CD14-positive monocyte (primary cell): Measurements from ENCODE around the gene BEGAIN. TPM values are rescaled to one million over a fixed set of nuclear protein-coding genes. Genes with fewer than 3 reads are reported as not detected.

ENCODE experiments used
- DNase-seq, 3 donors: peaks; one replicate each; pipeline ENCODE4 v3.0.0-alpha.2; 2011 to 2022
- H2AFZ ChIP-seq: 2 replicates; pipeline ENCODE4 v1.6.0; 2012; ENCODE audit warnings: mild to moderate bottlenecking, low read depth, low read length, inconsistent platforms; ENCODE audit not compliant: insufficient read depth, poor library complexity, severe bottlenecking
- H3K27ac ChIP-seq, 2 donors: 1 replicate in 1 of 2; 2 replicates in 1 of 2; pipeline ENCODE4 v1.5.1; 2012 to 2013; ENCODE audit warnings: low read length in 2 of 2, control low read depth in 1 of 2, inconsistent platforms in 1 of 2, low read depth in 1 of 2, mild to moderate bottlenecking in 1 of 2
- H3K27me3 ChIP-seq, 2 donors: one replicate each; pipeline versions ENCODE4 v1.6.0 to v1.6.1; 2011 to 2013; ENCODE audit warnings: low read length in 2 of 2; ENCODE audit not compliant: control insufficient read depth in 2 of 2, insufficient read depth in 2 of 2
- H3K36me3 ChIP-seq, 2 donors: replicated peaks in 1 of 2; 1 replicate in 1 of 2; 2 replicates in 1 of 2; pipeline versions ENCODE4 v1.5.1 to v1.6.1; 2012 to 2013; ENCODE audit warnings: low read length in 2 of 2, control low read depth in 1 of 2, inconsistent platforms in 1 of 2, mild to moderate bottlenecking in 1 of 2; ENCODE audit not compliant: insufficient read depth in 2 of 2, control insufficient read depth in 1 of 2
- H3K4me1 ChIP-seq, 2 donors: 1 replicate in 1 of 2; 2 replicates in 1 of 2; pipeline versions ENCODE4 v1.5.1 to v1.6.1; 2012 to 2013; ENCODE audit warnings: low read length in 2 of 2, control low read depth in 1 of 2, inconsistent platforms in 1 of 2, mild to moderate bottlenecking in 1 of 2, moderate library complexity in 1 of 2; ENCODE audit not compliant: insufficient read depth in 2 of 2, control insufficient read depth in 1 of 2
- H3K4me2 ChIP-seq: replicated peaks from 2 replicates; pipeline ENCODE3; 2012; ENCODE audit warnings: low read length, moderate library complexity, mild to moderate bottlenecking; ENCODE audit not compliant: poor library complexity, severe bottlenecking; ENCODE audit errors: extremely low read depth
- H3K4me3 ChIP-seq, 3 experiments: fragments of 200-600 bp in 1 of 3; sonication (generic) in 1 of 3; replicated peaks in 1 of 3; 1 replicate in 2 of 3; 2 replicates in 1 of 3; pipeline ENCODE4 v1.5.1; 2011 to 2013; ENCODE audit warnings: low read length in 3 of 3, mild to moderate bottlenecking in 3 of 3, control low read depth in 2 of 3, low read depth in 2 of 3, inconsistent platforms in 1 of 3, moderate library complexity in 1 of 3
- H3K79me2 ChIP-seq: 2 replicates; pipeline ENCODE4 v1.6.0; 2012; ENCODE audit warnings: mild to moderate bottlenecking, control low read depth, inconsistent platforms, low read length, moderate library complexity; ENCODE audit not compliant: insufficient read depth
- H3K9ac ChIP-seq: 2 replicates; pipeline ENCODE4 v1.6.0; 2017; ENCODE audit warnings: low read length, mild to moderate bottlenecking; ENCODE audit not compliant: insufficient read depth, poor library complexity, severe bottlenecking
- H3K9me3 ChIP-seq, 2 donors: replicated peaks in 1 of 2; 1 replicate in 1 of 2; 2 replicates in 1 of 2; pipeline versions ENCODE4 v1.5.1 to v1.6.1; 2012 to 2013; ENCODE audit warnings: low read length in 2 of 2, control low read depth in 1 of 2; ENCODE audit not compliant: control insufficient read depth in 1 of 2, insufficient read depth in 1 of 2
- H4K20me1 ChIP-seq: 2 replicates; pipeline ENCODE4 v1.6.0; 2012; ENCODE audit warnings: mild to moderate bottlenecking, low read length, control low read depth, moderate library complexity; ENCODE audit not compliant: insufficient read depth
- H3K27ac Mint-ChIP-seq, 7 donors: one replicate each; pipeline ENCODE4 v1.8.0; 2020; ENCODE audit warnings: mild to moderate bottlenecking in 7 of 7, mixed read lengths in 7 of 7, moderate library complexity in 6 of 7, inconsistent platforms in 2 of 7
- H3K27me3 Mint-ChIP-seq, 3 donors: one replicate each; pipeline ENCODE4 v1.8.0; 2021 to 2022; ENCODE audit warnings: low read depth in 3 of 3, mild to moderate bottlenecking in 3 of 3, mixed read lengths in 3 of 3, moderate library complexity in 3 of 3, inconsistent platforms in 1 of 3
- H3K36me3 Mint-ChIP-seq, 2 donors: one replicate each; pipeline ENCODE4 v1.8.0; 2020; ENCODE audit warnings: mixed read lengths in 2 of 2, inconsistent platforms in 1 of 2, mild to moderate bottlenecking in 1 of 2
- H3K4me1 Mint-ChIP-seq: one replicate; pipeline ENCODE4 v1.8.0; 2020; ENCODE audit warnings: mild to moderate bottlenecking, mixed read lengths
- H3K4me3 Mint-ChIP-seq, 2 donors: one replicate each; pipeline ENCODE4 v1.8.0; 2020; ENCODE audit warnings: mild to moderate bottlenecking in 2 of 2, mixed read lengths in 2 of 2, moderate library complexity in 1 of 2
- H3K9me3 Mint-ChIP-seq, 7 donors: one replicate each; pipeline ENCODE4 v1.8.0; 2020 to 2022; ENCODE audit warnings: mixed read lengths in 7 of 7, mild to moderate bottlenecking in 6 of 7, moderate library complexity in 6 of 7, inconsistent platforms in 2 of 7
- CTCF ChIP-seq: fragments of 200-600 bp; IDR thresholded peaks from one replicate; pipeline ENCODE4 v1.8.0; 2022; ENCODE audit warnings: antibody characterized with exemption, mild to moderate bottlenecking
- WGBS: methylation state at CpG from one replicate; pipeline ENCODE4 v1.1.5; 2013; ENCODE audit warnings: missing lambda C conversion rate; ENCODE audit not compliant: insufficient coverage; 5-methylcytosine and 5-hydroxymethylcytosine counted together
- intact Hi-C, 2 donors: fragments of 100-400 bp; cut with micrococcal nuclease; formaldehyde crosslinking; loops; one replicate each; pipeline versions ENCODE4 v1.15.0 to v1.15.1; 2023
- polyA plus RNA-seq, 3 donors: library from polyadenylated mRNA; depleted of rRNA in 1 of 3; unstranded in 2 of 3; stranded (reverse) in 1 of 3; fragments of 300-500 nt in 2 of 3; fragments of >200 nt in 1 of 3; fragmentation: Illumina TruSeq in 2 of 3; gene quantifications; 1 replicate in 2 of 3; 2 replicates in 1 of 3; pipeline ENCODE4 v1.2.3, GENCODE V29; 2012 to 2021

The BEGAIN gene
- polyA plus RNA-seq, 3 donors = 0.25 to 0.45 TPM; not detected in 1

GRCh38 chr14:100577986-100578431, 9.2 kb downstream of the BEGAIN start:
- 94% methylated on average over 2 of the region's 8 CpGs for WGBS
- Mint-ChIP-seq H3K4me3 (no peak overlapping the region), H3K27ac (peak overlapping the region in 1 of 7 donors; percentile 3), H3K36me3 (no peaks in the 10 kb centered on the region), H3K4me1 (peaks cover 8% of the 10 kb centered on the region), H3K9me3 (peaks cover 0 to 10% (median 5%) of the 10 kb centered on the region in 7 donors), H3K27me3 (peaks cover 5 to 16% (median 14%) of the 10 kb centered on the region in 3 donors)
- Histone ChIP-seq H3K4me1 (no peaks in the 10 kb centered on the region), H3K4me2 (no peak overlapping the region), H2AFZ (no peak overlapping the region), H3K9ac (no peak overlapping the region), H3K36me3 (no peaks in the 10 kb centered on the region), H3K4me3 (no peak overlapping the region), H3K79me2 (no peaks in the 10 kb centered on the region), H3K9me3 (peaks cover 0 to 4% of the 10 kb centered on the region in 2 donors), H3K27me3 (peaks cover 0 to 9% of the 10 kb centered on the region in 2 donors), H3K27ac (no peak overlapping the region), H4K20me1 (no peaks in the 10 kb centered on the region)
- intact Hi-C loops = no loop called here
- DNase-seq = no peak
- TF ChIP-seq CTCF = no peak

GRCh38 chr14:100577321-100577985, 9.8 kb downstream of the BEGAIN start:
- Histone ChIP-seq H2AFZ (no peak overlapping the region), H4K20me1 (no peaks in the 10 kb centered on the region), H3K27me3 (peaks cover 0 to 13% of the 10 kb centered on the region in 2 donors), H3K9ac (no peak overlapping the region), H3K79me2 (no peaks in the 10 kb centered on the region), H3K36me3 (no peaks in the 10 kb centered on the region), H3K4me2 (no peak overlapping the region), H3K4me1 (no peaks in the 10 kb centered on the region), H3K27ac (no peak overlapping the region), H3K4me3 (no peak overlapping the region), H3K9me3 (peaks cover 0 to 4% of the 10 kb centered on the region in 2 donors)
- peaks cover 0 to 10% (median 5%) of the 10 kb centered on the region in 7 donors for H3K9me3 Mint-ChIP-seq
- H3K4me1 Mint-ChIP-seq = peaks cover 10% of the 10 kb centered on the region
- DNase-seq = no peak
- H3K27me3 Mint-ChIP-seq = peaks cover 10 to 20% (median 18%) of the 10 kb centered on the region in 3 donors
- H3K4me3 Mint-ChIP-seq = no peak overlapping the region
- TF ChIP-seq CTCF = no peak
- peak overlapping the region in 1 of 7 donors; percentile 11 for H3K27ac Mint-ChIP-seq
- WGBS = 95% methylated on average over 20 of the region's 23 CpGs
- H3K36me3 Mint-ChIP-seq = no peaks in the 10 kb centered on the region
- intact Hi-C loops = no loop called here
